ENCODE data around the gene NEDD8.
A peak's percentile ranks its signal among the peaks of the same experiment; 100 is the strongest.
"Not testable (repeated sequence)": the region's sequence is repeated elsewhere in the genome, so short reads cannot be mapped to it uniquely, and the experiment has no call there.

The NEDD8 gene

DNA sequence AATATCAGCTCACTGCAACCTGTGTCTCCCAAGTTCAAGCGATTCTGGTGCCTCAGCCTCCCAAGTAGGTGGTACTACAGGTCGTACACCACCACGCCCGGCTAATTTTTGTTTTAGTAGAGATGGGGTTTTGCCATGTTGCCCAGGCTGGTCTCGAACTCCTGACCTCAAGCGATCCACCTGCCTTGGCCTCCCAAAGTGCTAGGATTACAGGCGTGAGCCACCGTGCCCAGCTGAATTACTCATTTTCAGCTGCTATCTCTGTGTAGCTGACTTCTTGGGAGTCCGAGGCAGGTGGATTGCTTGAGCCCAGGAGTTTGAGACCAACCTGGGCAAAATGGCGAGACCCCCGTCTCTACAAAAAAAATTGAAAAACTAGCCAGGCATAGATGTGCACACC, 13.2 kb upstream of the NEDD8 start:
- not testable (repeated sequence) for H3K9ac ChIP-seq (ENCODE audit: low read length in 2 of 2); H3K36me3 ChIP-seq (ENCODE audit: control insufficient read depth in 2 of 2, insufficient read depth in 2 of 2, low read length in 2 of 2); H3K4me3 ChIP-seq (ENCODE audit: low read length in 2 of 2); H3K27ac ChIP-seq (ENCODE audit: low read length); H3K27me3 ChIP-seq (ENCODE audit: control insufficient read depth in 1 of 2, insufficient read depth in 2 of 2, low read length in 2 of 2); H3K9me3 ChIP-seq (ENCODE audit: control insufficient read depth in 2 of 2, low read length in 2 of 2)
- peaks cover 26% of the 10 kb centered on the region for H3K4me1 ChIP-seq (ENCODE audit: control insufficient read depth, insufficient read depth, low read length)

DNA sequence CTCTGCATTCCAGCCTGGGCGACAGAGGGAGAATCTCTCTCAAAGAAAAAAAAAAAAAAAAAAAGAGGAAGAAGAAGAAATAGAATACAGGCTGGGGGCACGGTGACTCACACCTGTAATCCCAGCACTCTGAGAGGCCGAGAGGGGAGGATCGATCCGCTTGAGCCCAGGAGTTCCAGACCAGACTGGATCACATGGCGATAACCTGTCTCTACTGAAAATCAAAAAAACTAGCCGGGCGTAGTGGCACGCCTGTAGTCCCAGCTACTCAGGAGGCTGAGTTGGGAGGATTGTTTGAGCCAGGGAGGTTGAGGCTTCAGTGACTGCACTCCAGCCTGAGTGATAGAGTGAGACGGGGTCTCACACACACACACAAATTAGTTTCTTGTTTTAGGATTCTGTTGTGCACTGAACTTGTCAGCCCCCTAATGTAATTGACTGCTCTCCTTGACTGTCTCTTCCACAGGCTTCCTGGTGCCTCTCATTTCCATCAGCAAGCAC, 11.2 kb upstream of the NEDD8 start:
- H3K9me3 ChIP-seq (ENCODE audit: control insufficient read depth in 2 of 2, low read length in 2 of 2), result no peaks in the 10 kb centered on the region
- peaks cover 38% of the 10 kb centered on the region for H3K4me1 ChIP-seq (ENCODE audit: control insufficient read depth, insufficient read depth, low read length)
- peak overlapping the region; percentile 98 for H3K9ac ChIP-seq (ENCODE audit: low read length in 2 of 2)
- H3K36me3 ChIP-seq (ENCODE audit: control insufficient read depth in 2 of 2, insufficient read depth in 2 of 2, low read length in 2 of 2), result peaks cover 21 to 26% of the 10 kb centered on the region in 2 donors
- H3K27ac ChIP-seq (ENCODE audit: low read length), result peak overlapping the region; percentile 98
- H3K27me3 ChIP-seq (ENCODE audit: control insufficient read depth in 1 of 2, insufficient read depth in 2 of 2, low read length in 2 of 2), result no peaks in the 10 kb centered on the region
- peak overlapping the region; percentile 94 to 96 for H3K4me3 ChIP-seq (ENCODE audit: low read length in 2 of 2)

DNA sequence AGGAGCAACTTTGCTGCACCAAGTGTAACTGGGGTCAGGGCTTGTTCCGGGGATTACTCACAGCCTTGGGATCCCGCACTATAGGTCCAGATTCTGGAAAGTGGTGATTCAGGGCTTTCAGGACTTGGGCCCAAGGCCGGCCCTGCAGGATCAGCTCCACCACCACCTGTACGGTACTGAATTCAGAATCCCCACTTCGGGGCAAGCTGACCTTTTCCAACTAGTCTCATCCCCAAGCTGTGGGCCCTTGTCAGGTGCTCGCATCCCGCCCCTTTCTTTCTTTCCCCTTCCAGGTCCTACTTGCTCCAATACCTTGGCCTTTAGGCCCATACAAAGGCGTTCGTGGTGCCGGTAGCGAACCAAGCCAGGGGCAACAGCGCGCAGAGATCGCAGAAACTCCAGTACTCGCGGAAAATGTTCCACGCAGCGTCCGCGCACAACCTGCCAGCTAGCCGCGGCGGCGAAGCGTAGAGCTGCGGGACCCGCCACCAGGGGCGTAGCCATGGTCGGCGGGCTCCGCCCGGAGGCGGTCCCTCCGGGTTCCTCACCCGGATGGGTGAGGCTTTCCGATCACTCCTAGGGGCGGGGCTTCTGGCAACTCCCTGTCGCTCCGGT, 9.8 kb upstream of the NEDD8 start:
- H3K4me3 ChIP-seq (ENCODE audit: low read length in 2 of 2), result peak overlapping the region; percentile 94 to 96

DNA sequence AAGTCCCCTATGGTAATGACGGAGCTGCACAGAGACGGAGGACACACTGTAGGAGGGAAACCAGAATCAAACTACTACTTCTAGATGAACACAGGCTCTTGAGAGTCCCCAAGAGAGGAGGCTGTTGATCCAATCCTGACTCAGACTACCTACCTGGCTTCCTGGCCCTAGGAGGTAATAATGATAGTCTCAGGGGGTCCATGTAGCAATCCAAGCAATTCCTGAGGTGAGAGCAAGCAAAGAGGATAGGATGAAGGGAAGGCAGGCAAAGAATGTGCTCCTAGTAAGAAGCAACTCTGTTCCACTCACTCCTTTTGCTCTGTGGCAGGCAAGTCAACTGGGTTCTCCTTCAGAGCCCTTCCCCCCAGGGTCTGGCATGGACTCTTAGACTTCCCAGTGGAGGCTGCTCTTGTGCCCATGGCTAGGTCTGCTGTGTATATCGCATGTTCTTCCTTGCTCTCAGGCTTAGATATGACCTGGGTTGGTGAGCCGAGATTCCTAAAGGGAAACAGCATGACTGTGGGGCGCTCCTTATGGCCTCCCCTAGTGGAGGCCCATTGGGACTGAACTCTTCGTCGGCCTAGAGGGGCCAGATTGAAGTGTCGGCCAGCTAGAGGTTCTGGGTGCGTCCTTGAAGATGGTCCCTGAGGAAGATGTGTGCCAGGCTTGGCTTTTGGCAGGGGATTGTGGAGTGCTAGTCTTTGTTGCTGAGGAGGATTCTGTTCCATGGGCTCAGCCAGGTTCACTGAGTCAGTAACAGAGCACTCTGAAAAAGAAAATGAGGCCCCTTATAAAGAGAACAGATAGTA, 8.1 kb upstream of the NEDD8 start:
- peak overlapping the region; percentile 29 to 98 for H3K9ac ChIP-seq (ENCODE audit: low read length in 2 of 2)
- H3K36me3 ChIP-seq (ENCODE audit: control insufficient read depth in 2 of 2, insufficient read depth in 2 of 2, low read length in 2 of 2), result peaks cover 50 to 51% of the 10 kb centered on the region in 2 donors
- peaks cover 38% of the 10 kb centered on the region for H3K4me1 ChIP-seq (ENCODE audit: control insufficient read depth, insufficient read depth, low read length)
- H3K4me3 ChIP-seq (ENCODE audit: low read length in 2 of 2), result peak overlapping the region in 1 of 2 donors; percentile 35
- H3K9me3 ChIP-seq (ENCODE audit: control insufficient read depth in 2 of 2, low read length in 2 of 2), result no peaks in the 10 kb centered on the region
- no peak overlapping the region for H3K27ac ChIP-seq (ENCODE audit: low read length)
- no peaks in the 10 kb centered on the region for H3K27me3 ChIP-seq (ENCODE audit: control insufficient read depth in 1 of 2, insufficient read depth in 2 of 2, low read length in 2 of 2)

More for the DNA sequence above, 9.8 kb upstream of the NEDD8 start:
- no peaks in the 10 kb centered on the region for H3K27me3 ChIP-seq (ENCODE audit: control insufficient read depth in 1 of 2, insufficient read depth in 2 of 2, low read length in 2 of 2)
- H3K27ac ChIP-seq (ENCODE audit: low read length), result peak overlapping the region; percentile 98
- H3K36me3 ChIP-seq (ENCODE audit: control insufficient read depth in 2 of 2, insufficient read depth in 2 of 2, low read length in 2 of 2), result peaks cover 36 to 40% of the 10 kb centered on the region in 2 donors
- H3K9me3 ChIP-seq (ENCODE audit: control insufficient read depth in 2 of 2, low read length in 2 of 2), result no peaks in the 10 kb centered on the region
- peaks cover 38% of the 10 kb centered on the region for H3K4me1 ChIP-seq (ENCODE audit: control insufficient read depth, insufficient read depth, low read length)
- peak overlapping the region; percentile 98 for H3K9ac ChIP-seq (ENCODE audit: low read length in 2 of 2)

DNA sequence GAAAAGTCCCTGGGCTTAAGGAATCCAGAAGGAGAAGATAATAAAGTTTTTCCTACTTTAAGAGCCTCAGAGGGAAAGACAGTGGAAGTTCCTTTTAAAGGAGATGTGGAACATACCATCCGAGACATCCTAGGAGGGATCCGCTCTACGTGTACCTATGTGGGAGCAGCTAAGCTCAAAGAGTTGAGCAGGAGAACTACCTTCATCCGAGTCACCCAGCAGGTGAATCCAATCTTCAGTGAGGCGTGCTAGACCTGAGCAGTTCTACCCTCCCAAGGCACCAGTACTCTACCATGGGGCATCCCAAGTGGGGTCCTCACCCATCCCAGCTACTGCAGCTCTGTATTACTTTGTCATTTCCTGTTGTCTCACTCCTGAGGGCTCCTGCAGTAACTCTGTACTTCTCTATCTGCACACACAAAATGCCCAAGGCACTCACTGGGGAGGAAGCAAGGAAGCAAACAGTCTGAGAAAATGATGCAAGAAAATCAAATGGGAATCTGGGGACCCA, 6.4 kb upstream of the NEDD8 start:
- Histone ChIP-seq H3K4me3 (ENCODE audit: low read length in 2 of 2) (no peak overlapping the region), H3K27me3 (ENCODE audit: control insufficient read depth in 1 of 2, insufficient read depth in 2 of 2, low read length in 2 of 2) (no peaks in the 10 kb centered on the region), H3K36me3 (ENCODE audit: control insufficient read depth in 2 of 2, insufficient read depth in 2 of 2, low read length in 2 of 2) (peaks cover 50 to 58% of the 10 kb centered on the region in 2 donors), H3K9me3 (ENCODE audit: control insufficient read depth in 2 of 2, low read length in 2 of 2) (no peaks in the 10 kb centered on the region), H3K9ac (ENCODE audit: low read length in 2 of 2) (no peak overlapping the region), H3K4me1 (ENCODE audit: control insufficient read depth, insufficient read depth, low read length) (peaks cover 45% of the 10 kb centered on the region), H3K27ac (ENCODE audit: low read length) (no peak overlapping the region)

DNA sequence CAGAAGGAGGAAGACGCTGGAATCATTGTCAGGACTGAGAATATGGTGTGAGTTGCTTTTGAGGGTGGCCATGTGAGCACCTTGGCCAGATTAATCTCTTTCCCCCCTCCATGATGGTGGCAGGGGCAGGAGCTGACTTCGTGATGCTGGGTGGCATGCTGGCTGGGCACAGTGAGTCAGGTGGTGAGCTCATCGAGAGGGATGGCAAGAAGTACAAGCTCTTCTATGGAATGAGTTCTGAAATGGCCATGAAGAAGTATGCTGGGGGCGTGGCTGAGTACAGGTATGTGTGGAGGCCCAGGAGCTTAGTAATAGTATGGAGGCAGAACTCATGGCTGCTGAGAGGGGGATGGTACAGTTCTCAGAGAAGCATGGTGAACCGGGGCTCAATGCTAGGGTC, 6.0 kb upstream of the NEDD8 start:
- Histone ChIP-seq H3K27ac (ENCODE audit: low read length) (no peak overlapping the region), H3K9me3 (ENCODE audit: control insufficient read depth in 2 of 2, low read length in 2 of 2) (no peaks in the 10 kb centered on the region), H3K36me3 (ENCODE audit: control insufficient read depth in 2 of 2, insufficient read depth in 2 of 2, low read length in 2 of 2) (peaks cover 50 to 58% of the 10 kb centered on the region in 2 donors), H3K4me1 (ENCODE audit: control insufficient read depth, insufficient read depth, low read length) (peaks cover 45% of the 10 kb centered on the region), H3K4me3 (ENCODE audit: low read length in 2 of 2) (no peak overlapping the region), H3K27me3 (ENCODE audit: control insufficient read depth in 1 of 2, insufficient read depth in 2 of 2, low read length in 2 of 2) (no peaks in the 10 kb centered on the region), H3K9ac (ENCODE audit: low read length in 2 of 2) (peak overlapping the region in 1 of 2 donors; percentile 13)

DNA sequence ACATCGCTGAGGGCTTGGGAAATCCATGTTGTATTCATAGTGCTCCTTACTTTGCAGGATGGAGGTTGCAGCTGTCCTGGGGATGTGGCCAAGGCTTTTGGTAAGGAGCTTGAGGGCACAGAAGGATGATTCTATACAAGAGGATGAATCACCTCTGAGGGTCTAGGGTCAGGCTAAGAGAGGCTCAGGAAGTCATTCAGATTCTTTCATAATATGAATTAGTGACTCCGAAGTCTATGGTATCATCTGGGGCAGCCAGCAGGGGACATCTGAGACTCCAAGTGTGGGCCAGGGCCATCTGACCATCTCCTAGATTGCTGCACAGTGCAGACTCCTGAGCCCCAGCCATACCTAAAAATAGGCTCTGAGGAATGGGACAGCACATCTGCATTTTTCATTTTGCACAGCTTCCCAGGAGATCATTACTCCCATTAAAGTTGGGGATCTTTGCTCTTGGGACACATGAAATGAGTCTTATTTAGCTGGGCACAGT, 5.3 kb upstream of the NEDD8 start:
- Histone ChIP-seq H3K4me1 (ENCODE audit: control insufficient read depth, insufficient read depth, low read length) (peaks cover 45% of the 10 kb centered on the region), H3K36me3 (ENCODE audit: control insufficient read depth in 2 of 2, insufficient read depth in 2 of 2, low read length in 2 of 2) (peaks cover 50 to 58% of the 10 kb centered on the region in 2 donors), H3K4me3 (ENCODE audit: low read length in 2 of 2) (no peak overlapping the region), H3K27ac (ENCODE audit: low read length) (no peak overlapping the region), H3K9ac (ENCODE audit: low read length in 2 of 2) (no peak overlapping the region), H3K27me3 (ENCODE audit: control insufficient read depth in 1 of 2, insufficient read depth in 2 of 2, low read length in 2 of 2) (no peaks in the 10 kb centered on the region), H3K9me3 (ENCODE audit: control insufficient read depth in 2 of 2, low read length in 2 of 2) (no peaks in the 10 kb centered on the region)

DNA sequence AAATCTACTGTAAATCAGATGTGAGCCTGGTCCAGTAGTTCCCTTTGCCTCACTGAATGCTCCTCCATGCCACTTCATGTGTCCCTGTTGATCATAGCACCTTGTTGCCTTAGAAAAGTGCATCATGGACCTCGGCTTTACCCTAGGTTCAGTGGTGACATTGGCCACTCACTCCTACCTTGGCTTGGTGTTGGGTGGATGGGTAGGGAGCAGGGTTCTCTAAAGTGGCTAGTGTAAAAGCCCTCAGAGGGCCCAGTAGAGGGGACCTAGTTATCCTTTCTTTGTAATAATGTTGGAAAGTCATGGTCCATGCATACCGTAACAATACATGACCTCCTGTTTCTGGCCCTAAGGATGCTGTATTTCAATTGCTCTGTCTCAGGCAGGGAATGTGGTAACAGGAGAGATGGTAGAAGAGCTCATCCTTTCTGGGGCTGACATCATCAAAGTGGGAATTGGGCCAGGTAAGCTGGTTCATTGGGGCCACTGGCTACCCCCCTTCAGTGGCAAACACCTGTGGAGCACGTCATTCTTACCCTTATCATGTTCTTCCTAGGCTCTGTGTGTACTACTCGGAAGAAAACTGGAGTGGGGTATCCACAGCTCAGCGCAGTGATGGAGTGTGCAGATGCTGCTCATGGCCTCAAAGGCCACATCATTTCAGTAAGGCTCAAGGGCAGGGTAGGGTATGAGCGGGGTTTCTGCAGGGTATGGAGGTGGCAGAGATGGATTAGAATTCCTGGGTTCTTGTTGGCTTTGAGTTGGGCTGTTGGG, 4.7 kb upstream of the NEDD8 start:
- H3K4me1 ChIP-seq (ENCODE audit: control insufficient read depth, insufficient read depth, low read length), result peaks cover 42% of the 10 kb centered on the region
- H3K9ac ChIP-seq (ENCODE audit: low read length in 2 of 2), result peak overlapping the region in 1 of 2 donors; percentile 13
- peaks cover 50 to 58% of the 10 kb centered on the region in 2 donors for H3K36me3 ChIP-seq (ENCODE audit: control insufficient read depth in 2 of 2, insufficient read depth in 2 of 2, low read length in 2 of 2)
- peak overlapping the region; percentile 37 for H3K27ac ChIP-seq (ENCODE audit: low read length)
- no peak overlapping the region for H3K4me3 ChIP-seq (ENCODE audit: low read length in 2 of 2)
- H3K9me3 ChIP-seq (ENCODE audit: control insufficient read depth in 2 of 2, low read length in 2 of 2), result no peaks in the 10 kb centered on the region
- no peaks in the 10 kb centered on the region for H3K27me3 ChIP-seq (ENCODE audit: control insufficient read depth in 1 of 2, insufficient read depth in 2 of 2, low read length in 2 of 2)

DNA sequence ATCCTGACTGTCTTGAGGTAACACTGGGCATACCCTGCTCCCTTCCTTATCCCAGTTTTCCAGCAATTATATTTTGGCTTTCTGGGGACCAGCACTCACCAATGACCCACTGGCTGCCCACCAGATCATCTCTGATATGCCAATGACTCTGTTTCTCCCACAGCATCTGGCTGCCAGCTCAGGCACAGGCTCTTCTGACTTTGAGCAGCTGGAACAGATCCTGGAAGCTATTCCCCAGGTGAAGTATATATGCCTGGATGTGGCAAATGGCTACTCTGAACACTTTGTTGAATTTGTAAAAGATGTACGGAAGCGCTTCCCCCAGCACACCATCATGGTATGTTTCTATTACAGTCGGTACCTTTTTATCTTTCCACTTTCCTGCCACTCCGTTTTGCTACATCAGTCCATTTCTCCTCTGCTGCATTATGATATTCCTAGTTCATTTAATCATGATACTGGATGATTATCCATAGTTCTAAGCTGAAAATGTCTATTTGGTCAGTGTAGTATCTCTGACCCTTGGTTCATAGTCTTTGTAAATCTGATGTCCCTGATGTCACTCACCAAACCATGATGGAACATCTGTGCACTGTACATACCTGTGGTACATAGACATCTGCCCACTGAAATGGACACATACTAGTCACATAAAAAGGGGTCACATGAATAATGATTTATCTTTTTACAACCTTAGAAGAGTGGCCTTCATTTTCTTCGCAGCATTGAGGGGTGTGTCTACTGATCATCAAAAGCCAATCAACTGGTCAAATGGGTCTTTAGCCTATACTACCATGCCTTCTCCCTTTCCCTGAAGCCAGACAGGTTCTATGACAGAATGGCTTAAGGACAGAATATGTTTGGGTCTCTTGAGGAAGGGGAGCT, 3.9 kb upstream of the NEDD8 start:
- Histone ChIP-seq H3K27me3 (ENCODE audit: control insufficient read depth in 1 of 2, insufficient read depth in 2 of 2, low read length in 2 of 2) (no peaks in the 10 kb centered on the region), H3K4me1 (ENCODE audit: control insufficient read depth, insufficient read depth, low read length) (peaks cover 41% of the 10 kb centered on the region), H3K9ac (ENCODE audit: low read length in 2 of 2) (no peak overlapping the region), H3K27ac (ENCODE audit: low read length) (peak overlapping the region; percentile 37), H3K36me3 (ENCODE audit: control insufficient read depth in 2 of 2, insufficient read depth in 2 of 2, low read length in 2 of 2) (peaks cover 50 to 58% of the 10 kb centered on the region in 2 donors), H3K4me3 (ENCODE audit: low read length in 2 of 2) (no peak overlapping the region), H3K9me3 (ENCODE audit: control insufficient read depth in 2 of 2, low read length in 2 of 2) (no peaks in the 10 kb centered on the region)
